Peyer's patch (tissue), 4 donors: ENCODE results near the gene SMAD6.

Experiments
- POLR2A ChIP-seq, 2 donors: fragments of 450-650 bp; IDR thresholded peaks; one replicate each; pipeline ENCODE4 v1.5.1; 2017; ENCODE audit warnings: antibody characterized with exemption in 2 of 2, mild to moderate bottlenecking in 2 of 2, moderate library complexity in 2 of 2
- TF ChIP-seq, protein P1 (sequence below), 6 experiments: fragments of 450-650 bp in 4 of 6; fragments of 200-600 bp in 2 of 6; sonication (generic) in 1 of 6; IDR thresholded peaks; one replicate each; pipeline ENCODE4 v1.5.1; 2017 to 2019; ENCODE audit warnings: antibody characterized with exemption in 6 of 6, mild to moderate bottlenecking in 3 of 6, moderate library complexity in 1 of 6

- TF ChIP-seq, protein P1, sequence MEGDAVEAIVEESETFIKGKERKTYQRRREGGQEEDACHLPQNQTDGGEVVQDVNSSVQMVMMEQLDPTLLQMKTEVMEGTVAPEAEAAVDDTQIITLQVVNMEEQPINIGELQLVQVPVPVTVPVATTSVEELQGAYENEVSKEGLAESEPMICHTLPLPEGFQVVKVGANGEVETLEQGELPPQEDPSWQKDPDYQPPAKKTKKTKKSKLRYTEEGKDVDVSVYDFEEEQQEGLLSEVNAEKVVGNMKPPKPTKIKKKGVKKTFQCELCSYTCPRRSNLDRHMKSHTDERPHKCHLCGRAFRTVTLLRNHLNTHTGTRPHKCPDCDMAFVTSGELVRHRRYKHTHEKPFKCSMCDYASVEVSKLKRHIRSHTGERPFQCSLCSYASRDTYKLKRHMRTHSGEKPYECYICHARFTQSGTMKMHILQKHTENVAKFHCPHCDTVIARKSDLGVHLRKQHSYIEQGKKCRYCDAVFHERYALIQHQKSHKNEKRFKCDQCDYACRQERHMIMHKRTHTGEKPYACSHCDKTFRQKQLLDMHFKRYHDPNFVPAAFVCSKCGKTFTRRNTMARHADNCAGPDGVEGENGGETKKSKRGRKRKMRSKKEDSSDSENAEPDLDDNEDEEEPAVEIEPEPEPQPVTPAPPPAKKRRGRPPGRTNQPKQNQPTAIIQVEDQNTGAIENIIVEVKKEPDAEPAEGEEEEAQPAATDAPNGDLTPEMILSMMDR (IDR thresholded peaks at IDR 0.05), result no peak
- TF ChIP-seq POLR2A (IDR thresholded peaks at IDR 0.05), result no peak
Measured at GRCh38 chr15:66763186-66764071, 61.4 kb downstream of the SMAD6 start.
